DOHH2 (cell line): ENCODE results near the gene ANKMY1.

ENCODE experiments used
- CTCF ChIP-seq: fragments of 200-600 bp; sonication (generic); IDR thresholded peaks from one replicate; pipeline ENCODE4 v1.5.1; 2014; ENCODE audit warnings: antibody characterized with exemption, mild to moderate bottlenecking, low read depth, low read length; ENCODE audit not compliant: poor library complexity, severe bottlenecking
- EZH2phosphoT487 ChIP-seq: fragments of 200-600 bp; sonication (generic); IDR thresholded peaks from 2 replicates; pipeline ENCODE4 v1.6.1; 2017; ENCODE audit warnings: borderline replicate concordance, mild to moderate bottlenecking, antibody characterized with exemption, low read length, moderate library complexity, mixed read lengths

GRCh38 chr2:240582781-240583180 is 25.0 kb upstream of the ANKMY1 start:
- TF ChIP-seq CTCF (no peak), EZH2phosphoT487 (no peak)
